SU-DHL-6 (cell line): ENCODE measurements around the gene TCP10L.
A peak's percentile ranks its signal among the peaks of the same experiment; 100 is the strongest.

Experiments used
- EZH2phosphoT487 ChIP-seq: fragments of 200-600 bp; sonication (generic), shearing (Covaris generic); conservative IDR thresholded peaks from 2 replicates; pipeline ENCODE4 v1.6.1; 2018; ENCODE audit warnings: mild to moderate bottlenecking, antibody characterized with exemption, low read length, moderate library complexity, mixed read lengths
- TF ChIP-seq, protein P1 (sequence below): fragments of 200-600 bp; sonication (generic); IDR thresholded peaks from one replicate; pipeline ENCODE4 v1.5.1; 2017; ENCODE audit warnings: antibody characterized with exemption, mild to moderate bottlenecking, low read length, moderate library complexity; ENCODE audit not compliant: insufficient read depth, poor library complexity, severe bottlenecking

DNA sequence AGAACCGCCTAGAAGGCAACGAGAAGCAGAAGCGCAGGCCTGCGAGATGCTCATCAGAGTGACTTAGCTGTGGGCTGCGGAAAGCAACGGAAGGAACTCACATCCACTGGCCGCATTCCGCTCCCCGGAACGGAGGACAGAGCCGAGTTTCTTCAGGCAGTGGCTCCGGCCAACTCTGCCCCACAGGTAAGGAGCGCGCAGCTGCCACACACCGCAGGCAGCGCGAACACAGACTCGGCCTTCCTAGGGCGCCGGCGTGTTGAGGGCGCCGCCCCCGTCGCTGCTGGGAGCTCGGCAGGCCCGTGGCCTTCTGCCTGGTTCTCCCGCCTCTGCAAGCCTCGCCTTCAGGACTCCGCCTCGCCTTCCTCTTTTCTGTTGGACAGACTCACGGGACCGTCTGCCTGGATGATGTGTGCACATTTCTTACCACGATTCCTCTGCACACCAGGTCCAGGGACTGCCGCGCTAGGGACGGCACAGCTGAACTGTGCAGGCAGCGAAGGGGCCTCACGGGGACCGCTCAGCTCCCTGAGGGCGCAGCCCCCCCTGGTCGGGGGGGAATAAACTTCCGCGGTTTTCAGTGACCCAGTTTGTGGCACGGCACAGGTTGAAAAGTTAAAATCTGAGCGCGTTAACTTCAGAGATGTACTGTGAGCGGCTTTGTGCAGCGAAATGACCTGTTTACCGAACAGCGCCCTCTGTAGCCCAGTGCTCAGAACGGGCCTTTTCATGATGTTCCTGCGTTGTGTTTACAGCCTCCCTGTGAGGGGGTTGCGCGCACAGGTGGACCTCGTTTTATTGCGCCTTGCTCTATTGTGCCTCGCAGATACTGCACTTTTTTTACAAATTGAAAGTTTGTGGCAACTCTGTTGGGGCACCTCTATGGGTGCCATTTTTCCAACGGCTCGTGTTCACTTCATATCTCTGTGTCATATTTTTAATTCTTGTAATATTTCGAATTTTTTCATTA is 15.8 kb downstream of the TCP10L start:
- TF ChIP-seq, protein P1, sequence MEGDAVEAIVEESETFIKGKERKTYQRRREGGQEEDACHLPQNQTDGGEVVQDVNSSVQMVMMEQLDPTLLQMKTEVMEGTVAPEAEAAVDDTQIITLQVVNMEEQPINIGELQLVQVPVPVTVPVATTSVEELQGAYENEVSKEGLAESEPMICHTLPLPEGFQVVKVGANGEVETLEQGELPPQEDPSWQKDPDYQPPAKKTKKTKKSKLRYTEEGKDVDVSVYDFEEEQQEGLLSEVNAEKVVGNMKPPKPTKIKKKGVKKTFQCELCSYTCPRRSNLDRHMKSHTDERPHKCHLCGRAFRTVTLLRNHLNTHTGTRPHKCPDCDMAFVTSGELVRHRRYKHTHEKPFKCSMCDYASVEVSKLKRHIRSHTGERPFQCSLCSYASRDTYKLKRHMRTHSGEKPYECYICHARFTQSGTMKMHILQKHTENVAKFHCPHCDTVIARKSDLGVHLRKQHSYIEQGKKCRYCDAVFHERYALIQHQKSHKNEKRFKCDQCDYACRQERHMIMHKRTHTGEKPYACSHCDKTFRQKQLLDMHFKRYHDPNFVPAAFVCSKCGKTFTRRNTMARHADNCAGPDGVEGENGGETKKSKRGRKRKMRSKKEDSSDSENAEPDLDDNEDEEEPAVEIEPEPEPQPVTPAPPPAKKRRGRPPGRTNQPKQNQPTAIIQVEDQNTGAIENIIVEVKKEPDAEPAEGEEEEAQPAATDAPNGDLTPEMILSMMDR = peak; percentile 69
- TF ChIP-seq EZH2phosphoT487 = no peak
